ENCODE data around the gene GRIA1.
"Not testable (repeated sequence)": the region's sequence is repeated elsewhere in the genome, so short reads cannot be mapped to it uniquely, and the experiment has no call there.

The GRIA1 gene

DNA sequence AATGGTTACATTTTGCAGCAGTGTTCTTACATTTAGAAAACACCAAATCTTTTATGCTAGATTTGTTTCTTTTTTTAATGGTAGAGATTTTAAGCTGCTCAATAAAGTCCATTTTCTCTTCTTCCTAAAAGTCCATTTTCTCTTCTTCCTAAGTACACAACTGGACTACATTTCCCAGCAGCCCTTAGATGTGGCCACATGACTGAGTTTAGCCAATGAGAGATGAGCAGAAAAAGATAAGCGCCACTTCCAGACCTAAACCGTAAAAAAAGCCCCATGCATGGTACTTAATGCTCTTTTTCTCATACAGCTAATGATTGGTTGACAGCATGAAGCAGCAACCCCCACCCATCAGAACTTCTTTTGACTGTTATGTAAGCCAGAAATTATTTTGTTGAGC lies 341.5 kb downstream of the GRIA1 start:
- DNase-seq (ENCODE audit: low read depth in 2 of 2), result no peak

DNA sequence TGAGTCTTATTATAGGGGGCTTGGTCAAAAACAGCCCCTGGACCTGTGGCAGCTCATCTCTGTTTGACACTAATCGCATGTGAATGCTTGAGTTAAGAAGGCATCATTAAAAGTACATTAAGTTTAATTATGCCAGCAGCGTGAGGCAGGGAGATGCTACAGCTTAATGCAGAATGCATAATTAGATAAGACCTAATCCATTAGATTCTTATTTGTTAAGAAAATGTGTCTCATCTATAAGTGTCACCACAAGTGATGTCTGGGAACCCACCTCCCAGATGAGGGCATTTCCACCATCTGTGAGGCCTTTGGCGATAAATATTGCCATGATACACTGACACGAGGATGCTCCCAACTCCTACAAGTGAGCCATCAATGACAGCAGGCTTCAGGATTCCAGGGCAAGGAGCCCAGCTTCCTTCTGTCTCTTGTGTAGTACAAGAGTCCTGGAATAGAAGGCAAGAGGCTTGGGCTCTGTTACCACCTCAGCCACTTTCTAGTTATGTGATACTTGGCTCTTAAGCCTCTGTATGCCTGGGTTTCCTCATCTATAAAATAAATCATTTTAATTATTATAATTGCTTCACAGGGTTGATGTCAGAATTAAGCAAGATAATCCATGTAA lies 345.5 kb downstream of the GRIA1 start:
- DNase-seq (ENCODE audit: low read depth in 2 of 2), result no peak

DNA sequence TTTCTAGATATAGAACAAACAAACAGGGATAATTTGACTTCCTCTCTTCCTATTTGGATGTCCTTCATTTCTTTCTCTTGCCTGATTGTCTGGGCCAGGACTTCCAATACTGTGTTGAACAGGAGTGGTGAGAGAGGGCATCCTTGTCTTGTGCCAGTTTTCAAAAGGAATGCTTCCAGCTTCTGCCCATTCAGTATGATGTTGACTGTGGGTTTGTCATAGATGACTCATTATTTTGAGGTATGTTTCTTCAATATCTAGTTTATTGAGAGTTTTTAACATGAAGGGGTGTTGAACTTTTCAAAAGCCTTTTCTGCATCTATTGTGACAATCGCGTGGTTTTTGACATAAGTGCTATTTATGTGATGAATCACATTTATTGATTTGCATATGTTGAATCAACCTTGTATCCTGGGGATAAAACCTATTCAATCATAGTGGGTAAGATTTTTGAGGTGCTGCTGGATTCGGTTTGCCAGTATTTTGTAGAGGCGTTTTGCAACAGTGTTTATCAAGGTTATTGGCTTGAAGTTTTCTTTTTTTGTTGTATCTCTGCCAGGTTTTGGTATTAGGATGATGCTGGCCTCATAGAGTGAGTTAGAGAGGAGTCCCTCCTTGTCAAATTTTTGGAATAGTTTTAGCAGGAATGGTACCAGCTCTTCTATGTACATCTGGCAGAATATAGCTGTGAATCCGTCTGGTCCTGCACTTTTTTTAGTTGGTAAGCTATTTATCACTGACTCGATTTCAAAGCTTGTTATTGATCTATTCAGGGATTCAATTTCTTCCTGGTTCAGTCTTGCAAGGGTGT lies 359.0 kb downstream of the GRIA1 start:
- DNase-seq (ENCODE audit: low read depth in 2 of 2), result not testable (repeated sequence)

DNA sequence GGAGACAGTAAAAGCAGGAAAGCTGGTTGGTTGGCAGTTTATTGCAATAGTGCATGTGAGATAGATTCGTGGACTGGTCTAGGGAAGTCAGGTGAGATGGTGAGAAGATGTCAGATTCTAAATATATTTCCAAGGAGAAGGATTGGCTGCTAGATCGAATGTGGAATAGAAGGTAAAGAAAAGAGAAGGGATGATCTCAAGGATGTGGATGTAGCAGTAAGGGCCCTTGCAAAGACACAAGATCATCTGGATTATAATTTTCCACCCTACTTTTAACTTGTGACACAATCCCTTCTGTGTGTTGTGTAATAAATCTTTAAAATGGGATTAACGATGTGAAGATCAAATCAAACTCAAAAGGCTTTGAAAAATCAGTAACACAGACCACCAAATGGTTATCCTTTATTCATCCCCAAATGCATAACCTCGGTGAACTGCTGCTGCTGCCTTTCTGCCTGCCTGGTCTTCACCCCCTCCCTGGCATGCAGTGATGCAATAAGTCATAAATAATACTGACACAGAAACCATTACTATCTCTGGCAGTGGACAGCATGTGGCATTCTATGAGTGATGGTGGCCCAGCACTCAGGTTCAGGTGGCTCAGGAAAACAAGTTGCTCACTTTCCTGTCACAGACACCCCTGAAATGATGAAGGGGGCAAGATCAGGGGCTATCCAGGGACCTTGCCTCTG lies 369.9 kb downstream of the GRIA1 start:
- DNase-seq (ENCODE audit: low read depth in 2 of 2), result no peak

DNA sequence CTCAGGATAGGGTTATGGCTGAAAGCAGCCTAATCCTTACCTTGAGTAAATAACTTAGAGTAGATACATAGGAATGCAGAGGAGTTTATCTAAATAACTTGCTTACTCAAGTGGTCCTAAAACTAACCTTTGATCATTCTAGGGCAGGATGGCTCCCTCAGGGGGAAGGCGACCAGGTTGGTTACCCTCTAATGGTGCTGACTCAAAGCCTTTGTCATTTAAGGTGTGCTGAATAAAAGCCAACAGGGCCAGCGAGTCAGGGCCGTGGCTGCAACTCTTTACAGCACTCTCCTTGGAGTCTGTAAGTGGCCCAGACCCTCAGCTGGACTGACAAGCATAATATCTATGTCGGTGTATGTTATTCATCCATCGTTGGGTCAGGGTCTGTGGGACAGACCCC lies 372.4 kb downstream of the GRIA1 start:
- DNase-seq (ENCODE audit: low read depth in 2 of 2), result not testable (repeated sequence)
